Vagina (tissue), 2 donors: ENCODE measurements around the gene RPA3.

ENCODE experiments used
- POLR2A ChIP-seq, 2 donors: fragments of 450-650 bp; IDR thresholded peaks; one replicate each; pipeline ENCODE4 v1.6.1; 2017; ENCODE audit warnings: antibody characterized with exemption in 2 of 2, mild to moderate bottlenecking in 2 of 2, moderate library complexity in 2 of 2
- POLR2AphosphoS5 ChIP-seq, 2 donors: sonication (generic); formaldehyde crosslinking; IDR thresholded peaks; one replicate each; pipeline ENCODE4 v1.9.0; 2017; ENCODE audit warnings: antibody characterized with exemption in 2 of 2, mild to moderate bottlenecking in 2 of 2, low read depth in 1 of 2; ENCODE audit not compliant: insufficient read depth in 1 of 2
- TF ChIP-seq, protein P1 (sequence below), 3 experiments: fragments of 450-650 bp in 2 of 3; fragments of 200-600 bp in 1 of 3; sonication (generic) in 1 of 3; IDR thresholded peaks; one replicate each; pipeline ENCODE4 v1.5.1; 2017 to 2019; ENCODE audit warnings: antibody characterized with exemption in 3 of 3, mild to moderate bottlenecking in 2 of 3, moderate library complexity in 2 of 3

DNA sequence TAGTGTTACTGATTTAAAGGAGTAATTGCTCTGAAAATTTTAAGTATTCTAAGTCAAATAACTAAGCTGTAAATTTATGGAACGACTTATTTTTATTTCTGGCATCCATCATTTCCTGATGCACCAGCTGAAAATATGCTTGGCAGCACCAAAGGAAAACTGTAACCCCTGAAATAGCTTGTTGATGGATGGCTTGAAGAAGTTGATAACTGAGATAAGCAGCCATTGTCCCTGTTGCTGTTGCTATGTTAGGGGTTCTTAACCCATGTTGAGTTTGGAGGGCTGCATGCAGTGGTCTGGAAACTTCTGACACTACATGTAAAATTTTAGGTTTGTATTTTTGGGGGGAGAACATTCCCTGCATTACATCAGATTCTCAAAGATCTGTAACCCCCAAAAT, 30.6 kb downstream of the RPA3 start:
- TF ChIP-seq POLR2AphosphoS5 (IDR thresholded peaks at IDR 0.05; ENCODE audit: insufficient read depth in 1 of 2, low read depth in 1 of 2) = no peak
- TF ChIP-seq, protein P1, sequence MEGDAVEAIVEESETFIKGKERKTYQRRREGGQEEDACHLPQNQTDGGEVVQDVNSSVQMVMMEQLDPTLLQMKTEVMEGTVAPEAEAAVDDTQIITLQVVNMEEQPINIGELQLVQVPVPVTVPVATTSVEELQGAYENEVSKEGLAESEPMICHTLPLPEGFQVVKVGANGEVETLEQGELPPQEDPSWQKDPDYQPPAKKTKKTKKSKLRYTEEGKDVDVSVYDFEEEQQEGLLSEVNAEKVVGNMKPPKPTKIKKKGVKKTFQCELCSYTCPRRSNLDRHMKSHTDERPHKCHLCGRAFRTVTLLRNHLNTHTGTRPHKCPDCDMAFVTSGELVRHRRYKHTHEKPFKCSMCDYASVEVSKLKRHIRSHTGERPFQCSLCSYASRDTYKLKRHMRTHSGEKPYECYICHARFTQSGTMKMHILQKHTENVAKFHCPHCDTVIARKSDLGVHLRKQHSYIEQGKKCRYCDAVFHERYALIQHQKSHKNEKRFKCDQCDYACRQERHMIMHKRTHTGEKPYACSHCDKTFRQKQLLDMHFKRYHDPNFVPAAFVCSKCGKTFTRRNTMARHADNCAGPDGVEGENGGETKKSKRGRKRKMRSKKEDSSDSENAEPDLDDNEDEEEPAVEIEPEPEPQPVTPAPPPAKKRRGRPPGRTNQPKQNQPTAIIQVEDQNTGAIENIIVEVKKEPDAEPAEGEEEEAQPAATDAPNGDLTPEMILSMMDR (IDR thresholded peaks at IDR 0.05) = no peak
- no peak for TF ChIP-seq POLR2A (IDR thresholded peaks at IDR 0.05)
